Keratinocyte (primary cell): ENCODE data around the gene UBXN6.

Experiments used
- CTCF ChIP-seq, 3 experiments: IDR thresholded peaks in 1 of 3; conservative IDR thresholded peaks in 1 of 3; optimal IDR thresholded peaks in 1 of 3; 2 replicates in 2 of 3; 3 replicates in 1 of 3; pipeline versions ENCODE3 to v1.5.1; 2011; ENCODE audit warnings: low read length in 3 of 3, mild to moderate bottlenecking in 3 of 3, moderate library complexity in 2 of 3, control low read depth in 1 of 3, inconsistent platforms in 1 of 3; ENCODE audit not compliant: insufficient read depth in 2 of 3; ENCODE audit errors: extremely low read depth in 1 of 3
- EZH2 ChIP-seq: IDR thresholded peaks from one replicate; pipeline ENCODE4 v1.6.1; 2012; ENCODE audit warnings: inconsistent platforms, mild to moderate bottlenecking, low read length, moderate library complexity

GRCh38 chr19:4448147-4448985 is 9.2 kb downstream of the UBXN6 start:
- TF ChIP-seq CTCF (optimal IDR thresholded peaks at IDR 0.05 in 1 of 3, IDR thresholded peaks at IDR 0.05 in 1 of 3, conservative IDR thresholded peaks at IDR 0.05 in 1 of 3; ENCODE audit: extremely low read depth in 1 of 3, insufficient read depth in 2 of 3, low read length in 3 of 3) (no peak), EZH2 (no peak)
